K562 (cell line): ENCODE data around the gene SLC16A4. TPM values are rescaled to one million over a fixed set of nuclear protein-coding genes. Genes with fewer than 3 reads are reported as not detected.
A peak's percentile ranks its signal among the peaks of the same experiment; 100 is the strongest.

Experiments
- ATF7 ChIP-seq: fragments of 450-650 bp; IDR thresholded peaks from 2 replicates; pipeline ENCODE4 v1.7.1; 2014; ENCODE audit warnings: mild to moderate bottlenecking, moderate library complexity
- CEBPB ChIP-seq: fragments of 450-650 bp; IDR thresholded peaks from 2 replicates; pipeline ENCODE4 v1.6.1; 2016; ENCODE audit warnings: missing genetic modification characterization, missing compliant biosample characterization
- CTCF ChIP-seq, 3 experiments: IDR thresholded peaks in 2 of 3; conservative IDR thresholded peaks in 1 of 3; 2 replicates each; pipeline ENCODE4 v1.5.1; 2011 to 2012; ENCODE audit warnings: low read length in 3 of 3, mild to moderate bottlenecking in 3 of 3, control low read depth in 2 of 3, improper control_type of control experiment in 1 of 3, inconsistent platforms in 1 of 3, low read depth in 1 of 3, mixed read lengths in 1 of 3, moderate library complexity in 1 of 3; ENCODE audit not compliant: insufficient read depth in 2 of 3
- EZH2 ChIP-seq: IDR thresholded peaks from 2 replicates; pipeline ENCODE4 v1.6.1; 2012; ENCODE audit warnings: low read depth, mild to moderate bottlenecking, inconsistent platforms, low read length, borderline replicate concordance
- IRF9 ChIP-seq: fragments of 450-650 bp; IDR thresholded peaks from 2 replicates; pipeline ENCODE4 v1.6.1; 2016; ENCODE audit warnings: missing biosample characterization, missing genetic modification characterization
- L3MBTL2 ChIP-seq: fragments of 450-650 bp; IDR thresholded peaks from 2 replicates; pipeline ENCODE4 v1.6.1; 2016; ENCODE audit warnings: mild to moderate bottlenecking, moderate library complexity
- MAZ ChIP-seq, 2 experiments: fragments of 450-650 bp in 1 of 2; sonication (generic) in 1 of 2; formaldehyde crosslinking; IDR thresholded peaks in 1 of 2; conservative IDR thresholded peaks in 1 of 2; 2 replicates each; pipeline versions ENCODE4 v1.4.0 to v1.5.0; 2020; ENCODE audit warnings: mild to moderate bottlenecking in 1 of 2, missing genetic modification reagents in 1 of 2
- NCOR1 ChIP-seq: fragments of 450-650 bp; IDR thresholded peaks from 2 replicates; pipeline ENCODE4 v1.6.1; 2016; ENCODE audit warnings: mild to moderate bottlenecking, moderate library complexity
- OTX1 ChIP-seq: fragments of 450-650 bp; formaldehyde crosslinking; IDR thresholded peaks from 2 replicates; pipeline ENCODE4 v1.4.0; 2022; ENCODE audit warnings: mild to moderate bottlenecking
- PBX2 ChIP-seq, 2 experiments: IDR thresholded peaks in 1 of 2; conservative IDR thresholded peaks in 1 of 2; 2 replicates each; pipeline ENCODE4 v1.6.1; 2016; ENCODE audit warnings: low read depth in 2 of 2, mild to moderate bottlenecking in 1 of 2, missing compliant biosample characterization in 1 of 2, missing genetic modification characterization in 1 of 2, moderate library complexity in 1 of 2
- SMAD1 ChIP-seq: fragments of 150-350 bp; IDR thresholded peaks from 2 replicates; pipeline ENCODE4 v1.6.1; 2014; ENCODE audit warnings: low read length, low read depth; ENCODE audit not compliant: partially characterized antibody
- TRIM24 ChIP-seq, 2 experiments: fragments of 450-650 bp; IDR thresholded peaks; 2 replicates each; pipeline ENCODE4 v1.6.1; 2016
- U2AF1 ChIP-seq: fragments of 200-400 bp; formaldehyde crosslinking; optimal IDR thresholded peaks from 2 replicates; pipeline ENCODE3; 2017; ENCODE audit warnings: mild to moderate bottlenecking, low read depth, low read length, moderate library complexity
- VEZF1 ChIP-seq: fragments of 200-800 bp; sonication (Bioruptor generic); IDR thresholded peaks from 2 replicates; pipeline ENCODE4 v1.6.1; 2017; ENCODE audit warnings: missing genetic modification characterization, missing compliant biosample characterization
- YY1 ChIP-seq, 3 experiments: IDR thresholded peaks; 2 replicates each; pipeline ENCODE4 v1.6.1; 2011; ENCODE audit warnings: low read length in 2 of 3, mild to moderate bottlenecking in 2 of 3, moderate library complexity in 2 of 3, borderline replicate concordance in 1 of 3, control low read depth in 1 of 3, low read depth in 1 of 3; ENCODE audit not compliant: insufficient read depth in 3 of 3, insufficient replicate concordance in 2 of 3, control insufficient read depth in 1 of 3, insufficient read length in 1 of 3; ENCODE audit errors: extremely low read depth in 1 of 3
- ZNF561 ChIP-seq: fragments of 450-650 bp; formaldehyde crosslinking; conservative IDR thresholded peaks from 2 replicates; pipeline ENCODE4 v1.4.0; 2020; ENCODE audit warnings: mild to moderate bottlenecking, moderate library complexity
- ZNF695 ChIP-seq: fragments of 450-650 bp; formaldehyde crosslinking; IDR thresholded peaks from 2 replicates; pipeline ENCODE4 v1.4.0; 2020; ENCODE audit warnings: mild to moderate bottlenecking, moderate library complexity
- ZNF785 ChIP-seq: fragments of 250-450 bp; sonication (Bioruptor Pico); IDR thresholded peaks from 2 replicates; pipeline ENCODE4 v1.4.0; 2020; ENCODE audit warnings: mild to moderate bottlenecking
- polyA plus RNA-seq, 8 experiments: library from polyadenylated mRNA; depleted of rRNA in 4 of 8; stranded (reverse) in 5 of 8; unstranded in 3 of 8; fragments of >200 nt; fragmentation: Nextera tagmentation in 2 of 8; fragmentation: Illumina TruSeq in 1 of 8; extraction: Ambion mirVana in 2 of 8; extraction: Trizol in 1 of 8; gene quantifications; 2 replicates each; pipeline versions ENCODE4 v1.2.1 to v1.2.3, GENCODE V29; 2011 to 2014; ENCODE audit warnings: inconsistent platforms in 1 of 8, missing spikeins in 1 of 8
- total RNA-seq, 7 experiments: library from RNA; depleted of rRNA in 6 of 7; stranded (reverse); fragments of >200 nt in 6 of 7; fragmentation: Illumina TruSeq in 2 of 7; extraction: Trizol in 2 of 7; gene quantifications; 2 replicates each; pipeline versions ENCODE4 v1.2.1 to v1.2.3, GENCODE V29; 2011 to 2021; ENCODE audit warnings: low replicate concordance in 1 of 7

SLC16A4 gene
- total and polyA plus RNA-seq, 9 of the 15 experiments (the other 6 are each of a cell fraction or from before 2014, with no cell fraction given), result 0.04 to 0.31 (median 0.18) TPM; not detected in 1

GRCh38 chr1:110433803-110434202, 43.0 kb upstream of the SLC16A4 start (continued):
- no peak for TF ChIP-seq ZNF785
- no peak for TF ChIP-seq ZNF695
- 0 out of 2 replicates have a peak, but pooled peaks have one; percentile 46 for TF ChIP-seq IRF9 (tag)
- TF ChIP-seq YY1 (IDR thresholded peaks at IDR 0.05; ENCODE audit: borderline replicate concordance in 1 of 3, control insufficient read depth in 1 of 3, extremely low read depth in 1 of 3, insufficient read depth in 3 of 3, insufficient read length in 1 of 3, insufficient replicate concordance in 2 of 3, low read depth in 1 of 3, low read length in 2 of 3), result peak in 1 of 3 experiments; percentile 36
- no peak for TF ChIP-seq NCOR1
- no peak for TF ChIP-seq OTX1 (CRISPR knock-in tag)
- TF ChIP-seq EZH2, result no peak
- peak in 1 of 2 experiments; percentile 49; a peak in 1 of 4 replicates for TF ChIP-seq MAZ (CRISPR knock-in tag; conservative IDR thresholded peaks at IDR 0.05 in 1 of 2, IDR thresholded peaks at IDR 0.05 in 1 of 2)
- TF ChIP-seq SMAD1, result no peak
- peak; percentile 46 to 65 (median 59); a peak in 5 of 6 replicates for TF ChIP-seq CTCF (IDR thresholded peaks at IDR 0.05 in 2 of 3, conservative IDR thresholded peaks at IDR 0.05 in 1 of 3; ENCODE audit: insufficient read depth in 2 of 3, low read depth in 1 of 3, low read length in 3 of 3)
- TF ChIP-seq VEZF1, result peak; percentile 76
- no peak for TF ChIP-seq PBX2 (CRISPR knock-in tag; IDR thresholded peaks at IDR 0.05; ENCODE audit: low read depth)
- TF ChIP-seq PBX2 (tag; conservative IDR thresholded peaks at IDR 0.05; ENCODE audit: low read depth), result peak; percentile 91
- no peak for TF ChIP-seq U2AF1
- TF ChIP-seq TRIM24 (IDR thresholded peaks at IDR 0.05), result 0 out of 4 replicates have a peak, but pooled peaks of 1 of the 2 experiments have one; percentile 24
- TF ChIP-seq ZNF561 (CRISPR knock-in tag), result no peak
- no peak for TF ChIP-seq ATF7
- 0 out of 2 replicates have a peak, but pooled peaks have one; percentile 29 for TF ChIP-seq L3MBTL2
- TF ChIP-seq CEBPB (tag), result peak; percentile 98
